HFF-Myc (cell line): ENCODE results near the gene LRP4.

Experiments
- DNase-seq: peaks from one replicate; pipeline ENCODE4 v3.0.0-alpha.2; 2011; ENCODE audit warnings: low read depth; ENCODE audit errors: extremely low read depth
- H3K4me3 ChIP-seq: replicated peaks from 2 replicates; pipeline ENCODE4 v1.5.1; 2011; ENCODE audit warnings: low read depth, mild to moderate bottlenecking, control low read depth, low read length
- TF ChIP-seq, protein P1 (sequence below): IDR thresholded peaks from 2 replicates; pipeline ENCODE4 v1.5.1; 2012; ENCODE audit warnings: mild to moderate bottlenecking, low read depth, low read length, control low read depth; ENCODE audit errors: missing control alignments

Gene LRP4

DNA sequence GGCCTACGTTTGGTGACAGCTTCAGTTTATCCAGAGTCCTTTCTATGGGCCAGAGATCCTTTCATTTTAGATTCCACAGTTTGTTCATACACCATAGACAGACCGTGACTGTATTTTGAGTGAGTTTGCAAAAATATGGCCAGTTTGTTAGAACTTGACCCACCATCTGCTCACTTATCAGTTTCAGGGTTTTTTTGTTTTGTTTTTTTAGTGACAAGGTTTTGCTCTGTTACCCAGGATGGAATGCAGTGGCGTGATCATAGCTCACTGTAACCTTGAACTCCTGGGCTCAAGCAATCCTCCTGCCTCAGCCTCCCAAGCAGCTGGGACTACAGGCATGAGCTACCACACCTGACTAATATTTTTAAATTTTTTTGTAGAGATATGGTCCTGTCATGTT, 63.2 kb downstream of the LRP4 start:
- no peak overlapping the region for H3K4me3 ChIP-seq
- TF ChIP-seq, protein P1, sequence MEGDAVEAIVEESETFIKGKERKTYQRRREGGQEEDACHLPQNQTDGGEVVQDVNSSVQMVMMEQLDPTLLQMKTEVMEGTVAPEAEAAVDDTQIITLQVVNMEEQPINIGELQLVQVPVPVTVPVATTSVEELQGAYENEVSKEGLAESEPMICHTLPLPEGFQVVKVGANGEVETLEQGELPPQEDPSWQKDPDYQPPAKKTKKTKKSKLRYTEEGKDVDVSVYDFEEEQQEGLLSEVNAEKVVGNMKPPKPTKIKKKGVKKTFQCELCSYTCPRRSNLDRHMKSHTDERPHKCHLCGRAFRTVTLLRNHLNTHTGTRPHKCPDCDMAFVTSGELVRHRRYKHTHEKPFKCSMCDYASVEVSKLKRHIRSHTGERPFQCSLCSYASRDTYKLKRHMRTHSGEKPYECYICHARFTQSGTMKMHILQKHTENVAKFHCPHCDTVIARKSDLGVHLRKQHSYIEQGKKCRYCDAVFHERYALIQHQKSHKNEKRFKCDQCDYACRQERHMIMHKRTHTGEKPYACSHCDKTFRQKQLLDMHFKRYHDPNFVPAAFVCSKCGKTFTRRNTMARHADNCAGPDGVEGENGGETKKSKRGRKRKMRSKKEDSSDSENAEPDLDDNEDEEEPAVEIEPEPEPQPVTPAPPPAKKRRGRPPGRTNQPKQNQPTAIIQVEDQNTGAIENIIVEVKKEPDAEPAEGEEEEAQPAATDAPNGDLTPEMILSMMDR = no peak

DNA sequence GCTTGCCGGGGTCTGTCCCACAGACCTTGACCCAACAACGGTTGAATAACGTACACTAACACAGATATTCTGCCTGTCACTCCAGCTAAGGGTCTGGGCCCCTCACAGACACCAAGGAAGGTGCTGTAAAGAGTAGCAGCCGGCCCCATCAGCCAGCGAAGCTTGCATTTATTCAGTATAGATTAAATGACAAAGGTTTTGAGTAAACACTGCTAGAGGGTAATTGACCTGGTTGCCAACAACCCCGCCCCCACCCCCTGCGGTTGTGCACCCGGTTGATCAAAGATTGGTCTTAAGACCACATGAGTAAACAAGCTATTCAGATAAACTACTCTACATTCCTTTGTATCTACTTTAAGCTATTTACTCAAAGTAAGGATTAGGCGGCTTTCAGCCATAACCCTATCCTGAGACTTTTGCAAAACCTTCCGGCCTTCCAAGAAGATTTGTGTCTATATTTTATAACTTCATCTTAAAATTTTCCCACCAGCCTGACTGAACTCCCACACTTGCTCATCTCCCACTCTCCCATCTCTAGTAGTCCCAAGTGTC, 67.4 kb downstream of the LRP4 start:
- TF ChIP-seq, protein P1 = no peak
- DNase-seq = no peak
- H3K4me3 ChIP-seq = no peak overlapping the region

More for the DNA sequence above, 63.2 kb downstream of the LRP4 start:
- DNase-seq = no peak

DNA sequence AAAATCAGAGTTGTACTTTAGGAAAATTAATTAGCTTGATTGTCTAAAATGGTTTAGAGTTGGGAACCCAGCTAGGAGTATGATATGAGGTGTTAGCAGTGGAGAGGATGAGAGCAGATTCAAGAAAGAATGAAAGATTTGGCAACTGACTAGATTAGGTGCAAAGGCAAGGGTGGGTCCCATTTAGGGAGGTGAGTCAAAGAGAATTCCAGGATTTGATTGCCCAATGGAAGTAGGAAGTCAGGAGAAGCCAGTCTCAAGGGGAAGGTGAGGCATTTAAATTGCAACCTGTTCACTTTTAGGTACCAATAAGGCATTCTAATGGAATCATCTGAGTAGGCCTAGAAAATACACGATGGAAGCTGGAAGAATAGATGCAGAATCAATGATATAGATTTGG, 68.7 kb downstream of the LRP4 start:
- no peak for DNase-seq
- TF ChIP-seq, protein P1 = no peak
- no peak overlapping the region for H3K4me3 ChIP-seq

DNA sequence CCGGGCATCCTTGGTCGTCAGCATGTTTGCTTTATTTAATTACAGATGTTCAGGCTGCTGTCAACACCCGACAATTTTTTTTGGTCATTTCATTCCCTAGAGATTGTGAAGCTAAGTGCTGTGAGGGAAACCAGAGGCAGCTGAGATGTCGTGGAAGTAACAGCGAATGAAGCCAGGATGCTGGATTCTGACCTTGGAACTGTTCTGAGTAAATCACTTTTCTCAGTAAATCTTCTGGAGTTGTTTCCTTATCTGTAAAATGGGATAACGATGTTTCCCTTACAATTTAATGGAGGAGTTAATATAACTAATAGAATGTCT, 71.9 kb downstream of the LRP4 start:
- no peak for DNase-seq
- TF ChIP-seq, protein P1 = no peak
- H3K4me3 ChIP-seq = peak overlapping the region; percentile 94

DNA sequence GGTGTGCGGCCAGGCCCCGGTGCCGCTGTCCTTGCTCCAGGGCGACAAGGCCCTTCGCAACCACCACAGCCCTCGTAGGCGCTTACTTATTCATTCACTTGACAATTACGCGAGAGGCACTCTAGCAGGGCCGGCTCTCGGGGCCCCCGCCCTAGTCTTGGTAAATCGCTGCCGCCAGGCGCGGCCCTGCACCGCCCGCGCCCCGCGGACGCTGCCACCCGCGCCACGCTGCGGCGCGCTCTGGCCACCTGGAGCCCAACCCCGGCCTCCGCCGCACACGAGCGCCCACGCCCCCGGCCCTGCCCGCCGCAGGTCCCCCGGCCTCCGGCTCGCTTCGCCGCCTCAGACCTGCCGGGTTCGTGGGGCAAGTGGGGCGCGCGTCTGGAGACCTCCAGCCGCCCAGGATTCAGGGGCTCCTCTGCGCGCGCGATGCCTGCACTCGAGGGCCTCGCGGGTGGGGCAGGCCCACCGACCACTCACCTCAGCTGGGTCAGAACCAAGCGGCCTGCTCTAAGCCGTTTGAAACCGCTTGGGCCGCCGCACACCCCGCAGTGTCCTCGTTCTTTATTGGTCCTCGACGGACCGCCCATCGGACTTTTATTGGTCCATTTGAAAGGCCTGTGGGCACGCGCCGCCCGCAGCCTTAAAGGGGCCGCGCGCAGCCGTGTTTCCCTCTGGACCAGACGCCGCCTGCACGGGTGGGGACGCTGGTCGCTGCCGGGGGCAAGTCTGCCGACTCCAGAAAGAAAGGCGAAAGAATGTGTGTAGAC, 72.4 kb downstream of the LRP4 start, which contains the start of gene CKAP5:
Gene CKAP5, minus strand, starts transcription at position 541 of the 770 bp plus-strand sequence. CDS start 25,049 bp downstream, outside the sequence.
- H3K4me3 ChIP-seq = peak within 1 kb of the TSS; percentile 94
- TF ChIP-seq, protein P1 = no peak
- DNase-seq = peak; percentile 67

DNA sequence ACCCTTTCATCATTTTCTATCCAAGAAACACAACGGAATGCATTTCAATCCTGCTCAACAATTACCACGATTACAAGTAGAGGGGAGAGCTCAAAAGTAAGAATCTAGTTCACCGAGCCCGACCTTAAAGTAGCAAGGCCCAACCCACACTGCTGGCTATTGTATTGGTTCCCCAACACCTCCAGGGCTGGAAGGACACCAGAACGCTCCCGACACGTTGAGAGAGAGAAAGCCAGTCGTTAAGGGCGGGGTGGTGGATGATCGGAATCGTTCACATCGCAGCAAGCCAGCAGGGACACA, 73.0 kb downstream of the LRP4 start:
- TF ChIP-seq, protein P1 = no peak
- peak overlapping the region; percentile 94 for H3K4me3 ChIP-seq
- DNase-seq = no peak
